Hematopoietic multipotent progenitor cell (in vitro differentiated cells): Measurements from ENCODE around the gene IGLON5. TPM values are rescaled to one million over a fixed set of nuclear protein-coding genes. Genes with fewer than 3 reads are reported as not detected.

Experiments
- total RNA-seq: library from RNA; depleted of rRNA; stranded (reverse); fragments of >200 nt; gene quantifications from one replicate; pipeline ENCODE4 v1.2.3, GENCODE V29; 2012

Gene IGLON5
- total RNA-seq, 1 donor = 1.1 TPM

Other genes with a start within 250 kb of the IGLON5 start
- not detected for gene KLK13, start 246.6 kb upstream of the IGLON5 start, total RNA-seq
- not detected for gene KLK14, start 228.8 kb upstream of the IGLON5 start, total RNA-seq
- gene CTU1, start 203.2 kb upstream of the IGLON5 start, total RNA-seq = 9.2 TPM
- 0.27 TPM for gene SIGLEC9, start 186.7 kb upstream of the IGLON5 start, total RNA-seq
- under 0.01 TPM for gene SIGLEC7, start 169.3 kb upstream of the IGLON5 start, total RNA-seq
- 9.2 TPM for gene CD33, start 86.6 kb upstream of the IGLON5 start, total RNA-seq
- gene SIGLECL1, start 60.6 kb upstream of the IGLON5 start, total RNA-seq = not detected
- 0.81 TPM for gene VSIG10L, start 30.5 kb downstream of the IGLON5 start, total RNA-seq
- gene ETFB, start 54.7 kb downstream of the IGLON5 start, total RNA-seq = 162 TPM
- gene CLDND2, start 57.4 kb downstream of the IGLON5 start, total RNA-seq = not detected
- 24.0 TPM for gene NKG7, start 61.0 kb downstream of the IGLON5 start, total RNA-seq
- not detected for gene LIM2, start 76.3 kb downstream of the IGLON5 start, total RNA-seq
- gene C19orf84, start 78.9 kb downstream of the IGLON5 start, total RNA-seq = 0.27 TPM
- 6.7 TPM for gene SIGLEC10, start 106.0 kb downstream of the IGLON5 start, total RNA-seq
- 0.27 TPM for gene SIGLEC8, start 146.8 kb downstream of the IGLON5 start, total RNA-seq
- not detected for gene CEACAM18, start 166.9 kb downstream of the IGLON5 start, total RNA-seq
- gene SIGLEC12, start 190.2 kb downstream of the IGLON5 start, total RNA-seq = 1.1 TPM
- 0.54 TPM for gene SIGLEC6, start 220.0 kb downstream of the IGLON5 start, total RNA-seq